Gastroesophageal sphincter (tissue), 4 donors: ENCODE data around the gene WNT10A. TPM values are rescaled to one million over a fixed set of nuclear protein-coding genes. Genes with fewer than 3 reads are reported as not detected.

Source experiments
- ATAC-seq: fragments of 150-250 bp; one replicate; pipeline ENCODE4 v1.9.1; 2016; ENCODE audit warnings: mild to moderate bottlenecking, moderate library complexity
- H3K27ac ChIP-seq, 4 donors: fragments of 200-600 bp; sonication (generic) in 3 of 4; 1 replicate in 3 of 4; 2 replicates in 1 of 4; pipeline ENCODE4 v1.5.1; 2016 to 2019
- H3K27me3 ChIP-seq: fragments of 200-600 bp; sonication (generic); one replicate; pipeline ENCODE4 v1.5.1; 2019
- H3K36me3 ChIP-seq, 2 donors: fragments of 200-600 bp; sonication (generic); one replicate each; pipeline ENCODE4 v1.5.1; 2019; ENCODE audit warnings: control low read depth in 1 of 2
- H3K4me1 ChIP-seq, 3 donors: fragments of 200-600 bp; sonication (generic); 1 replicate in 2 of 3; 2 replicates in 1 of 3; pipeline ENCODE4 v1.5.1; 2016 to 2019; ENCODE audit warnings: control low read depth in 2 of 3
- H3K4me3 ChIP-seq, 2 donors: fragments of 200-600 bp; sonication (generic); one replicate each; pipeline ENCODE4 v1.5.1; 2019; ENCODE audit warnings: mild to moderate bottlenecking in 1 of 2, moderate library complexity in 1 of 2
- H3K9me3 ChIP-seq, 3 donors: fragments of 200-600 bp; sonication (generic); one replicate each; pipeline ENCODE4 v1.5.1; 2017 to 2019; ENCODE audit warnings: control low read depth in 2 of 3
- EP300 ChIP-seq: sonication (generic); formaldehyde crosslinking; IDR thresholded peaks from one replicate; pipeline ENCODE4 v1.6.1; 2017; ENCODE audit warnings: antibody characterized with exemption, mild to moderate bottlenecking
- POLR2A ChIP-seq, 2 donors: fragments of 450-650 bp; IDR thresholded peaks; one replicate each; pipeline ENCODE4 v1.6.1; 2017; ENCODE audit warnings: antibody characterized with exemption in 2 of 2, mild to moderate bottlenecking in 2 of 2, moderate library complexity in 1 of 2
- POLR2AphosphoS5 ChIP-seq: sonication (generic); formaldehyde crosslinking; IDR thresholded peaks from one replicate; pipeline ENCODE4 v1.6.1; 2017; ENCODE audit warnings: antibody characterized with exemption
- WGBS, 2 donors: methylation state at CpG; one replicate each; pipeline ENCODE4 v1.1.5; 2018; ENCODE audit warnings: low coverage in 1 of 2; 5-methylcytosine and 5-hydroxymethylcytosine counted together
- total RNA-seq, 4 donors: library from RNA; depleted of rRNA; stranded (reverse); fragments of >200 nt; gene quantifications; one replicate each; pipeline ENCODE4 v1.1.0, GENCODE V29; 2016
- TF ChIP-seq, protein P1 (sequence below), 4 experiments: fragments of 200-600 bp in 2 of 4; fragments of 450-650 bp in 2 of 4; sonication (generic) in 1 of 4; IDR thresholded peaks; one replicate each; pipeline ENCODE4 v1.5.1; 2017 to 2019; ENCODE audit warnings: antibody characterized with exemption in 4 of 4, mild to moderate bottlenecking in 2 of 4, moderate library complexity in 2 of 4

WNT10A gene
- total RNA-seq, 4 donors from 2014 or later = not detected

DNA sequence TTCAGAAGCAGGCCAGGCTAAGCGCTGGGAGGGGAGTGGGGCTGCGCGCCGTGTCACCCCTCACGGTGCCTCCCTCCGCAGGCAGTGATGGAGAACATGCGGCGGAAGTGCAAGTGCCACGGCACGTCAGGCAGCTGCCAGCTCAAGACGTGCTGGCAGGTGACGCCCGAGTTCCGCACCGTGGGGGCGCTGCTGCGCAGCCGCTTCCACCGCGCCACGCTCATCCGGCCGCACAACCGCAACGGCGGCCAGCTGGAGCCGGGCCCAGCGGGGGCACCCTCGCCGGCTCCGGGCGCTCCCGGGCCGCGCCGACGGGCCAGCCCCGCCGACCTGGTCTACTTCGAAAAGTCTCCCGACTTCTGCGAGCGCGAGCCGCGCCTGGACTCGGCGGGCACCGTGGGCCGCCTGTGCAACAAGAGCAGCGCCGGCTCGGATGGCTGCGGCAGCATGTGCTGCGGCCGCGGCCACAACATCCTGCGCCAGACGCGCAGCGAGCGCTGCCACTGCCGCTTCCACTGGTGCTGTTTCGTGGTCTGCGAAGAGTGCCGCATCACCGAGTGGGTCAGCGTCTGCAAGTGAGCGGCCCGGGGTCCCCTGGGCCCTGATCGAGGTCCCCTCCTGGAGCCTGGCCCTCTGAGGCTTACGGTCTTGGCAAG is 12.2 kb downstream of the WNT10A start:
- Histone ChIP-seq H3K36me3 (no peaks in the 10 kb centered on the region), H3K27ac (no peak overlapping the region), H3K4me3 (peak overlapping the region in 1 of 2 donors; percentile 49), H3K4me1 (peaks cover 0 to 33% (median 15%) of the 10 kb centered on the region in 3 donors), H3K9me3 (no peaks in the 10 kb centered on the region), H3K27me3 (peaks cover 58% of the 10 kb centered on the region)
- 17% methylated on average over 1 of the region's 72 CpGs; no CpG with 5 or more reads in 1 of the 2 donors for WGBS, 2 donors
- TF ChIP-seq, protein P1, sequence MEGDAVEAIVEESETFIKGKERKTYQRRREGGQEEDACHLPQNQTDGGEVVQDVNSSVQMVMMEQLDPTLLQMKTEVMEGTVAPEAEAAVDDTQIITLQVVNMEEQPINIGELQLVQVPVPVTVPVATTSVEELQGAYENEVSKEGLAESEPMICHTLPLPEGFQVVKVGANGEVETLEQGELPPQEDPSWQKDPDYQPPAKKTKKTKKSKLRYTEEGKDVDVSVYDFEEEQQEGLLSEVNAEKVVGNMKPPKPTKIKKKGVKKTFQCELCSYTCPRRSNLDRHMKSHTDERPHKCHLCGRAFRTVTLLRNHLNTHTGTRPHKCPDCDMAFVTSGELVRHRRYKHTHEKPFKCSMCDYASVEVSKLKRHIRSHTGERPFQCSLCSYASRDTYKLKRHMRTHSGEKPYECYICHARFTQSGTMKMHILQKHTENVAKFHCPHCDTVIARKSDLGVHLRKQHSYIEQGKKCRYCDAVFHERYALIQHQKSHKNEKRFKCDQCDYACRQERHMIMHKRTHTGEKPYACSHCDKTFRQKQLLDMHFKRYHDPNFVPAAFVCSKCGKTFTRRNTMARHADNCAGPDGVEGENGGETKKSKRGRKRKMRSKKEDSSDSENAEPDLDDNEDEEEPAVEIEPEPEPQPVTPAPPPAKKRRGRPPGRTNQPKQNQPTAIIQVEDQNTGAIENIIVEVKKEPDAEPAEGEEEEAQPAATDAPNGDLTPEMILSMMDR (IDR thresholded peaks at IDR 0.05) = peak in 3 of 4 experiments; percentile 20 to 52 (median 41)
- peak; percentile 38 for TF ChIP-seq POLR2AphosphoS5
- TF ChIP-seq EP300 = no peak
- ATAC-seq = peak; percentile 76

DNA sequence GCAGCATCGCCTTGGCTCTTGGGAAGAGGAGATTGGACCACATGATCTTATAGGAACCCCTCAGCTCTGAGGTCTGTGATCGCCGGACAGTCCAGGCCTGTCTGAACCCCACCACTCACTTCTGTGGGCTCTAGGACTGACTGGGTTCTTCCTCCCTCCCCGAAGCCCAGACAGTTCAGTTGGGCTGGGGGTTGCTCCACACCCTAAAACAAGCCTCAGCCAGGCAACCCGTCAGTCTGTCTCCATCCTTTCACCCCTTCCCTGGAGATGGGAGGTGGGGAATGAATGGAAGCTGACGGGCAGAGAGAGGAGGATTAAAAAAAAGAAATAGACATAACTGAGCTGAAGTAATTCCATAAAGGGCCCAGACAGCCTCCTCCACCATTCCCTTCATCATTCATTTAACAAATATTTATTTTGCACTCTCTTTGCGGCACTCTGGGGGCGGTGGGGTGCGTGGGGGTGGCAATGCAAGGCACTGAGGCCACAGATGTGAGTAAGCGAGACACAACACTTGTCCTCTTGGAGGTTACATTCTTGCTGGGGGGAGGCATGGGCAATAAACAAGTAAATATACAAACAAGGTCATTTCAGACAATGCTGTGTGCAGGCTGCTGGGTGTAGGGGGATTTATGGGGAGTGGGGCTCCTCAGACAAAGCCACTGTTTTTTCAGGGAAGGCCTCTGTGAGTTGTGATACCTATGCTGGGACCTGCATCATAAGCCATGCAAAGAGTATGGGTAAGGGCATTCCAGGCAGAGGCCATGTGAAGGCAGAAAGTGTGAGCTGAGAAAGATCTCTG is 12.9 kb downstream of the WNT10A start:
- peak overlapping the region in 1 of 2 donors; percentile 49 for H3K4me3 ChIP-seq
- H3K36me3 ChIP-seq = no peaks in the 10 kb centered on the region
- H3K4me1 ChIP-seq = peaks cover 0 to 40% (median 21%) of the 10 kb centered on the region in 3 donors
- H3K27me3 ChIP-seq = peaks cover 66% of the 10 kb centered on the region
- no peak overlapping the region for H3K27ac ChIP-seq
- ATAC-seq = no peak
- TF ChIP-seq, protein P1 (IDR thresholded peaks at IDR 0.05) = no peak
- TF ChIP-seq POLR2AphosphoS5 (no peak), EP300 (no peak), POLR2A (IDR thresholded peaks at IDR 0.05) (no peak)
- no peaks in the 10 kb centered on the region for H3K9me3 ChIP-seq
- 26 to 37% methylated on average over 3 to 6 of the region's 10 CpGs for WGBS, 2 donors

DNA sequence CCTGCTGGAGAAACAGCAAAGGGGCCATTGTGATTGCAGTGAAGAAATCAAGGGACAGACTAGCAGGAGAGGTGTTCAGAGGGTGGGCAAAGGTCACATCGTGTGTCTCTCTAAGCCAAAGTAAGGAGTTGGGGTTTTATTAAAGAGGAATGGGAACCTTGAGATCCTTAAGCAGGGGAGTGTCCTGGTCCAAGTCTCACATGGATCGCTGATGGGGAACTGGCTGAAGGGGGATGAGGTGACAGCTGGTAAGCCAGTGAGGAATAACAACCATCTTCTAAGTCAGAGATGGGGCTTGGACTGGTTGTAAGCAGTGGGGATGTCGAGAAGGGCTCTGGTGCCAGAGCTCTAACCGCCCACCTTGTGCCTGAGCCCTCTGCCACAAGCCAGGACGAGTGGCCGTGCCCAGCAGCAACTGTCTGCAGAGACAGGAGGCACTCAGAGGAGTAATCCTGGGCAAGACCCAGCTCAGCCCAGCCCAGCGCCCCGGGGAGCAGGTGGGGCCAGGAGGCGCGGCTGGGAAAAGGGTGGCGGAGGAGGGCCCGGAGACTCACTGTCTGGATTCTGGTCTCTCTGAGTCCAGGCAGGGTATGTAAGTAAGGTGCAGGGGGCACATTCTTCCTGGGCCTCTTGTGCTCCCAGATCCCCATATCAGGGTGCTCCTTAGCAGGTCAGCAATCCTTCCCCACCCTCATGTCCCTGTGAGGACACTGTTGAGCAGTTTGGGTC is 13.7 kb downstream of the WNT10A start:
- Histone ChIP-seq H3K27ac (no peak overlapping the region), H3K36me3 (no peaks in the 10 kb centered on the region), H3K27me3 (peaks cover 73% of the 10 kb centered on the region), H3K9me3 (no peaks in the 10 kb centered on the region), H3K4me3 (no peak overlapping the region), H3K4me1 (peaks cover 0 to 45% (median 21%) of the 10 kb centered on the region in 3 donors)
- 29 to 44% methylated on average over 2 to 3 of the region's 12 CpGs for WGBS, 2 donors
- ATAC-seq = no peak
- TF ChIP-seq POLR2A (IDR thresholded peaks at IDR 0.05) = no peak
- TF ChIP-seq, protein P1 (IDR thresholded peaks at IDR 0.05) = no peak
- no peak for TF ChIP-seq POLR2AphosphoS5
- no peak for TF ChIP-seq EP300

DNA sequence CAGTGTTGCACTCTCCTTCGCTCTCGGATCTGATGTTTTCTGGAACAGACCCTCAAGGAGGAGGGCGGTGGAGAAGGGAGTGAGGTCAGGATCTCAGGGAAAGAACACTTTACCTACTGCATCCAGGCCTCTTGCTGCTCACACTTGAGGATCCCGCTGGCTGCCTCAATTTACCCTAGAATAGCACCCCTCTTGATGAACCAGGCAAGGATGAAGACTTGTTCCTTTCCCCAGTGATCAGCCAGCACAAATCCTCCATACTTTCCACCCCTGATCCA is 14.2 kb downstream of the WNT10A start:
- H3K27me3 ChIP-seq = peaks cover 78% of the 10 kb centered on the region
- H3K36me3 ChIP-seq = no peaks in the 10 kb centered on the region
- no peak overlapping the region for H3K4me3 ChIP-seq
- H3K4me1 ChIP-seq = peaks cover 0 to 45% (median 21%) of the 10 kb centered on the region in 3 donors
- WGBS, 2 donors = 43% methylated on average over 3 of the region's 4 CpGs; no CpG with 5 or more reads in 1 of the 2 donors
- no peak overlapping the region for H3K27ac ChIP-seq
- TF ChIP-seq EP300 (no peak), POLR2A (IDR thresholded peaks at IDR 0.05) (no peak), POLR2AphosphoS5 (no peak)
- TF ChIP-seq, protein P1 (IDR thresholded peaks at IDR 0.05) = no peak
- no peak for ATAC-seq
- H3K9me3 ChIP-seq = no peaks in the 10 kb centered on the region
